ENCODE results near the gene EPYC.

EPYC gene

GRCh38 chr12:90958347-90958746 is 46.4 kb downstream of the EPYC start:
- DNase-seq (ENCODE audit: low read depth) = no peak

- DNase-seq (ENCODE audit: low read depth) = no peak
These were observed 49.9 kb downstream of the EPYC start, which contains the start of gene CCER1 for GRCh38 chr12:90954921-90955320. Gene CCER1, minus strand, starts transcription at chr12:90955176. Its CDS starts 434 bp downstream, at chr12:90954742.

GRCh38 chr12:90954428-90954827 is 50.3 kb downstream of the EPYC start:
- DNase-seq (ENCODE audit: low read depth) = no peak

GRCh38 chr12:90953956-90954421 is 50.8 kb downstream of the EPYC start:
- DNase-seq (ENCODE audit: low read depth) = no peak

GRCh38 chr12:90951432-90952105 is 53.2 kb downstream of the EPYC start:
- no peak for DNase-seq (ENCODE audit: low read depth)

GRCh38 chr12:90947869-90948268 is 56.9 kb downstream of the EPYC start:
- DNase-seq (ENCODE audit: low read depth) = no peak

GRCh38 chr12:90945070-90945649 is 59.6 kb downstream of the EPYC start:
- DNase-seq (ENCODE audit: low read depth) = no peak

- DNase-seq (ENCODE audit: low read depth) = no peak
These were observed 61.5 kb downstream of the EPYC start for GRCh38 chr12:90943255-90943654.

- DNase-seq (ENCODE audit: low read depth) = no peak
These were observed 63.8 kb downstream of the EPYC start for GRCh38 chr12:90940872-90941499.

GRCh38 chr12:90939382-90939781 is 65.4 kb downstream of the EPYC start:
- no peak for DNase-seq (ENCODE audit: low read depth)

GRCh38 chr12:90938451-90938850 is 66.3 kb downstream of the EPYC start:
- DNase-seq (ENCODE audit: low read depth) = no peak

- DNase-seq (ENCODE audit: low read depth) = no peak
These were observed 67.1 kb downstream of the EPYC start for GRCh38 chr12:90937651-90938050.

GRCh38 chr12:90936230-90937005 is 68.4 kb downstream of the EPYC start:
- DNase-seq (ENCODE audit: low read depth) = no peak

GRCh38 chr12:90925562-90925961 is 79.2 kb downstream of the EPYC start:
- no peak for DNase-seq (ENCODE audit: low read depth)

- no peak for DNase-seq (ENCODE audit: low read depth)
These were observed 80.4 kb downstream of the EPYC start for GRCh38 chr12:90924406-90924805.

GRCh38 chr12:90922145-90922627 is 82.6 kb downstream of the EPYC start:
- peak; percentile 16 for DNase-seq (ENCODE audit: low read depth)

GRCh38 chr12:90921536-90921935 is 83.2 kb downstream of the EPYC start:
- no peak for DNase-seq (ENCODE audit: low read depth)

GRCh38 chr12:90920222-90920621 is 84.5 kb downstream of the EPYC start:
- no peak for DNase-seq (ENCODE audit: low read depth)

GRCh38 chr12:90917431-90917830 is 87.3 kb downstream of the EPYC start:
- DNase-seq (ENCODE audit: low read depth) = no peak

- no peak for DNase-seq (ENCODE audit: low read depth)
These were observed 88.3 kb downstream of the EPYC start for GRCh38 chr12:90916516-90916915.

GRCh38 chr12:90915353-90915752 is 89.4 kb downstream of the EPYC start:
- no peak for DNase-seq (ENCODE audit: low read depth)
